AG08396 (cell line): Measurements from ENCODE around the gene CD2.
"Not testable (repeated sequence)": the region's sequence is repeated elsewhere in the genome, so short reads cannot be mapped to it uniquely, and the experiment has no call there.

Experiments used
- DNase-seq: peaks from one replicate; pipeline ENCODE4 v3.0.0; 2012; ENCODE audit warnings: low spot score, mixed read lengths

Gene CD2

GRCh38 chr1:116732726-116733125 is 21.5 kb upstream of the CD2 start:
- no peak for DNase-seq

GRCh38 chr1:116733476-116734365 is 20.5 kb upstream of the CD2 start:
- no peak for DNase-seq

- no peak for DNase-seq
Observed at GRCh38 chr1:116735246-116735645, 19.0 kb upstream of the CD2 start.

GRCh38 chr1:116737020-116737854 is 17.0 kb upstream of the CD2 start:
- peak; percentile 76 for DNase-seq

GRCh38 chr1:116737855-116738321 is 16.3 kb upstream of the CD2 start:
- no peak for DNase-seq

GRCh38 chr1:116738673-116739370 is 15.4 kb upstream of the CD2 start:
- DNase-seq: no peak

- no peak for DNase-seq
Observed at GRCh38 chr1:116739371-116740012, 14.7 kb upstream of the CD2 start.

GRCh38 chr1:116740296-116740695 is 13.9 kb upstream of the CD2 start:
- DNase-seq: no peak

GRCh38 chr1:116740746-116741145 is 13.5 kb upstream of the CD2 start:
- DNase-seq: no peak

GRCh38 chr1:116741836-116742565 is 12.2 kb upstream of the CD2 start:
- no peak for DNase-seq

- no peak for DNase-seq
Observed at GRCh38 chr1:116743535-116743934, 10.7 kb upstream of the CD2 start.

- DNase-seq: no peak
Observed at GRCh38 chr1:116748272-116748671, 6.0 kb upstream of the CD2 start.

GRCh38 chr1:116751146-116751545 is 3.1 kb upstream of the CD2 start:
- DNase-seq: no peak

- no peak for DNase-seq
Observed at GRCh38 chr1:116751621-116752020, 2.6 kb upstream of the CD2 start.

- no peak for DNase-seq
Observed at GRCh38 chr1:116753312-116753711, 918 bp upstream of the CD2 start.

GRCh38 chr1:116755066-116755465 is 836 bp downstream of the CD2 start:
- no peak for DNase-seq

- DNase-seq: no peak
Observed at GRCh38 chr1:116755681-116756080, 1.5 kb downstream of the CD2 start.

GRCh38 chr1:116756092-116756491 is 1.9 kb downstream of the CD2 start:
- not testable (repeated sequence) for DNase-seq

GRCh38 chr1:116758456-116758815 is 4.2 kb downstream of the CD2 start:
- DNase-seq: not testable (repeated sequence)

- DNase-seq: no peak
Observed at GRCh38 chr1:116759636-116760035, 5.4 kb downstream of the CD2 start.

GRCh38 chr1:116760487-116760886 is 6.3 kb downstream of the CD2 start:
- DNase-seq: no peak
